ENCODE data around the gene AZGP1. TPM values are rescaled to one million over a fixed set of nuclear protein-coding genes. Genes with fewer than 3 reads are reported as not detected.

The AZGP1 gene
- total and polyA plus RNA-seq, 2 of the 13 experiments (the other 11 are each of a cell fraction or from before 2014, with no cell fraction given) = 93.8 to 229 TPM

DNA sequence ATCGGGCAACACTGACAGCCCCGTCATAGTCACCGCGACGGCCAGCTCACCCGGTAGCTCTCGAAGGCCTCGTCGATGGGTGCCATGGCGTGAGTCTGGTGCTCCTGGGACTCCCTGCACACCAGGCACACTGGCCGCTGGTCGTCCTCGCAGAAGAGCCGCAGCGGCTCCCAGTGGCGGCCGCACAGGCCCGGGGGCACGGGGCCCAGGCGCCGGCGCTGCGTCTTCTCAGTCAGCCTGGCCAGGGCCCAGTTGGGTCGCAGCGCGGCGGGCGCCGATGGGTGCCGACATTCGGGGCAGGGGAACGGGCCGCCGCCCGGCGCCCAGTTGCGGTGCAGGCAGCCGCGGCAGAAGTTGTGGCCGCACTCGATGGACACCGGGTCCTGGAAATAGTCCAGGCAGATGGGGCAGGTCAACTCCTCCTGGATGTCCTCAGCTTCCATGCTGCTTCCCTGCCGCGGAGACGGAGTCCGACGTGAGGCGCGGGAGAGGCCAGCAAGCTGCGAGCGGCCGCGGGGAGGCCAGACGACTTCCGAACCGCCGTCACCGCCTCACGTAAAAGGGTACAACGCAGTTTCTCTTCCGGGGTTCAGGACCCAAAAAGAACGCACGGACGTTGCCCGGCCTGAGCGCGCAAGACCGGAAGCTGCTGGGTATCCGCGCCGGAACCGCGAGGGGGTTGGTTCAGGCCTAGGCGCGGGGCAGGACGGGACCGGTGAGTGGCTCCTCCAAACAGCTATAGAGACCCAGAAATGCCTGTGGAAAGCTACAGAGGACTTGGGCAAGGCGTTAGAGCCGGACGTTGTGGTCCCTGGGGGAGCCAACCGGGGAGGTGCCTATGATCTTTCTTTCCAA, 56.6 kb downstream of the AZGP1 start, which contains the start of gene TRIM4 (continued):
- TF ChIP-seq ETV5 (CRISPR knock-in tag; IDR thresholded peaks at IDR 0.05; ENCODE audit: borderline replicate concordance) (peak; percentile 81), KDM5B (CRISPR knock-in tag; IDR thresholded peaks at IDR 0.05; ENCODE audit: borderline replicate concordance) (peak; percentile 89), WIZ (CRISPR knock-in tag; IDR thresholded peaks at IDR 0.05) (0 out of 2 replicates have a peak, but pooled peaks have one; percentile 56), CHCHD3 (CRISPR knock-in tag; IDR thresholded peaks at IDR 0.05) (no peak), AKAP8 (CRISPR knock-in tag; IDR thresholded peaks at IDR 0.05) (peak; percentile 66; the same call in 1 of the 2 replicates), SRF (IDR thresholded peaks at IDR 0.05; ENCODE audit: low read depth, low read length) (no peak), IRX3 (CRISPR knock-in tag; IDR thresholded peaks at IDR 0.05; ENCODE audit: borderline replicate concordance, low read depth) (no peak), MXI1 (IDR thresholded peaks at IDR 0.05; ENCODE audit: borderline replicate concordance, low read depth, low read length) (peak; percentile 63; the same call in 1 of the 3 replicates), HNF4A (CRISPR knock-in tag; IDR thresholded peaks at IDR 0.05) (0 out of 2 replicates have a peak, but pooled peaks have one; percentile 42), KDM2A (CRISPR knock-in tag; IDR thresholded peaks at IDR 0.05; ENCODE audit: borderline replicate concordance, low read depth) (peak; percentile 79), ZNF382 (CRISPR knock-in tag; IDR thresholded peaks at IDR 0.05; ENCODE audit: borderline replicate concordance) (no peak), NONO (IDR thresholded peaks at IDR 0.05) (no peak), NONO (CRISPR knock-in tag; conservative IDR thresholded peaks at IDR 0.05) (peak; percentile 91), ZNF44 (CRISPR knock-in tag; IDR thresholded peaks at IDR 0.05) (no peak), NCOA2 (CRISPR knock-in tag; IDR thresholded peaks at IDR 0.05) (peak; percentile 40; the same call in 1 of the 2 replicates), MIER2 (CRISPR knock-in tag; IDR thresholded peaks at IDR 0.05) (peak; percentile 54), NKX3-1 (CRISPR knock-in tag; IDR thresholded peaks at IDR 0.05) (no peak), CEBPB (IDR thresholded peaks at IDR 0.05; ENCODE audit: borderline replicate concordance, low read depth, low read length) (no peak), TBP (CRISPR knock-in tag; IDR thresholded peaks at IDR 0.05) (no peak)
- TF ChIP-seq, protein P1, sequence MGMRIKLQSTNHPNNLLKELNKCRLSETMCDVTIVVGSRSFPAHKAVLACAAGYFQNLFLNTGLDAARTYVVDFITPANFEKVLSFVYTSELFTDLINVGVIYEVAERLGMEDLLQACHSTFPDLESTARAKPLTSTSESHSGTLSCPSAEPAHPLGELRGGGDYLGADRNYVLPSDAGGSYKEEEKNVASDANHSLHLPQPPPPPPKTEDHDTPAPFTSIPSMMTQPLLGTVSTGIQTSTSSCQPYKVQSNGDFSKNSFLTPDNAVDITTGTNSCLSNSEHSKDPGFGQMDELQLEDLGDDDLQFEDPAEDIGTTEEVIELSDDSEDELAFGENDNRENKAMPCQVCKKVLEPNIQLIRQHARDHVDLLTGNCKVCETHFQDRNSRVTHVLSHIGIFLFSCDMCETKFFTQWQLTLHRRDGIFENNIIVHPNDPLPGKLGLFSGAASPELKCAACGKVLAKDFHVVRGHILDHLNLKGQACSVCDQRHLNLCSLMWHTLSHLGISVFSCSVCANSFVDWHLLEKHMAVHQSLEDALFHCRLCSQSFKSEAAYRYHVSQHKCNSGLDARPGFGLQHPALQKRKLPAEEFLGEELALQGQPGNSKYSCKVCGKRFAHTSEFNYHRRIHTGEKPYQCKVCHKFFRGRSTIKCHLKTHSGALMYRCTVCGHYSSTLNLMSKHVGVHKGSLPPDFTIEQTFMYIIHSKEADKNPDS (CRISPR knock-in tag; IDR thresholded peaks at IDR 0.05) = no peak
- TF ChIP-seq, protein P2, sequence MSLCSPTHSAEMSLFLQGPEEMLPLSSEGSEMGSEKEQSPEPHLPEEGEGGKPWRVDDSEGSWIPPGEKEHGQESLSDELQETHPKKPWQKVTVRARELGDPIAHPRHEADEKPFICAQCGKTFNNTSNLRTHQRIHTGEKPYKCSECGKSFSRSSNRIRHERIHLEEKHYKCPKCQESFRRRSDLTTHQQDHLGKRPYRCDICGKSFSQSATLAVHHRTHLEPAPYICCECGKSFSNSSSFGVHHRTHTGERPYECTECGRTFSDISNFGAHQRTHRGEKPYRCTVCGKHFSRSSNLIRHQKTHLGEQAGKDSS (CRISPR knock-in tag; IDR thresholded peaks at IDR 0.05; ENCODE audit: borderline replicate concordance, low read depth) = peak; percentile 56; the same call in 1 of the 2 replicates
- TF ChIP-seq, protein P3, sequence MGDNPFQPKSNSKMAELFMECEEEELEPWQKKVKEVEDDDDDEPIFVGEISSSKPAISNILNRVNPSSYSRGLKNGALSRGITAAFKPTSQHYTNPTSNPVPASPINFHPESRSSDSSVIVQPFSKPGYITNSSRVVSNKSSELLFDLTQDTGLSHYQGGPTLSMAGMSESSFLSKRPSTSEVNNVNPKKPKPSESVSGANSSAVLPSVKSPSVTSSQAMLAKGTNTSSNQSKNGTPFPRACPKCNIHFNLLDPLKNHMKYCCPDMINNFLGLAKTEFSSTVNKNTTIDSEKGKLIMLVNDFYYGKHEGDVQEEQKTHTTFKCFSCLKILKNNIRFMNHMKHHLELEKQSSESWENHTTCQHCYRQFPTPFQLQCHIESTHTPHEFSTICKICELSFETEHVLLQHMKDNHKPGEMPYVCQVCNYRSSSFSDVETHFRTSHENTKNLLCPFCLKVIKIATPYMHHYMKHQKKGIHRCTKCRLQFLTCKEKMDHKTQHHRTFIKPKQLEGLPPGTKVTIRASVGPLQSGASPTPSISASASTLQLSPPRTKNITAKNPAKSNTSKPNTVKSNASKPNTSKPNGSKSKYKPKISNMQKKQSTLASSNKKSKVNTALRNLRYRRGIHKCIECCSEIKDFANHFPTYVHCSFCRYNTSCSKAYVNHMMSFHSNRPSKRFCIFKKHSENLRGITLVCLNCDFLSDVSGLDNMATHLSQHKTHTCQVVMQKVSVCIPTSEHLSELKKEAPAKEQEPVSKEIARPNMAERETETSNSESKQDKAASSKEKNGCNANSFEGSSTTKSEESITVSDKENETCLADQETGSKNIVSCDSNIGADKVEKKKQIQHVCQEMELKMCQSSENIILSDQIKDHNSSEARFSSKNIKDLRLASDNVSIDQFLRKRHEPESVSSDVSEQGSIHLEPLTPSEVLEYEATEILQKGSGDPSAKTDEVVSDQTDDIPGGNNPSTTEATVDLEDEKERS (CRISPR knock-in tag; IDR thresholded peaks at IDR 0.05) = no peak; the same call in 1 of the 2 replicates
- TF ChIP-seq, protein P4, sequence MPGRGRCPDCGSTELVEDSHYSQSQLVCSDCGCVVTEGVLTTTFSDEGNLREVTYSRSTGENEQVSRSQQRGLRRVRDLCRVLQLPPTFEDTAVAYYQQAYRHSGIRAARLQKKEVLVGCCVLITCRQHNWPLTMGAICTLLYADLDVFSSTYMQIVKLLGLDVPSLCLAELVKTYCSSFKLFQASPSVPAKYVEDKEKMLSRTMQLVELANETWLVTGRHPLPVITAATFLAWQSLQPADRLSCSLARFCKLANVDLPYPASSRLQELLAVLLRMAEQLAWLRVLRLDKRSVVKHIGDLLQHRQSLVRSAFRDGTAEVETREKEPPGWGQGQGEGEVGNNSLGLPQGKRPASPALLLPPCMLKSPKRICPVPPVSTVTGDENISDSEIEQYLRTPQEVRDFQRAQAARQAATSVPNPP (CRISPR knock-in tag; IDR thresholded peaks at IDR 0.05) = peak; percentile 76; the same call in 1 of the 2 replicates

Measured in HepG2 (cell line).